ENCODE results near the gene DLL4.

DLL4 gene

GRCh38 chr15:40932649-40933516 is 3.7 kb downstream of the DLL4 start:
- H3K56ac ChIP-seq (ENCODE audit: low read length): no peak overlapping the region
- H3K18ac ChIP-seq (ENCODE audit: low read length): no peak overlapping the region
- H3K79me2 ChIP-seq (ENCODE audit: control insufficient read depth, insufficient read depth, low read length): no peaks in the 10 kb centered on the region
- no peak overlapping the region for H3K4me2 ChIP-seq (ENCODE audit: low read length)
- H3K36me3 ChIP-seq (ENCODE audit: control insufficient read depth, insufficient read depth, low read length): no peaks in the 10 kb centered on the region
- no peak overlapping the region for H2BK5ac ChIP-seq (ENCODE audit: low read length)
- H3K4ac ChIP-seq (ENCODE audit: low read depth, low read length): no peak overlapping the region
- no peak overlapping the region for H3K23ac ChIP-seq (ENCODE audit: low read length)
- no CpG with 5 or more reads among the region's 11 CpGs for WGBS (ENCODE audit: extremely low coverage, insufficient coverage, low lambda C conversion rate)
- no peak overlapping the region for H3K27ac ChIP-seq (ENCODE audit: low read depth, low read length)
- H3K4me3 ChIP-seq (ENCODE audit: low read length): no peak overlapping the region
- no peaks in the 10 kb centered on the region for H3K79me1 ChIP-seq (ENCODE audit: low read length)
- H2BK15ac ChIP-seq (replicated peaks; ENCODE audit: low read depth): no peak overlapping the region
- H2BK120ac ChIP-seq (ENCODE audit: low read depth, low read length): no peak overlapping the region
- H3K4me1 ChIP-seq (ENCODE audit: control insufficient read depth, low read depth, low read length): peaks cover 2% of the 10 kb centered on the region
- no peak for DNase-seq
- H3K27me3 ChIP-seq (ENCODE audit: insufficient read depth, low read length, poor library complexity): peaks cover 26% of the 10 kb centered on the region
- H4K8ac ChIP-seq (ENCODE audit: low read depth, low read length): no peak overlapping the region
- H4K5ac ChIP-seq (ENCODE audit: low read length): no peak overlapping the region
- H2AK5ac ChIP-seq (ENCODE audit: low read length): no peak overlapping the region
- no peak overlapping the region for H3K9ac ChIP-seq (ENCODE audit: low read length)

- no peak overlapping the region for H4K5ac ChIP-seq (ENCODE audit: low read length)
- no peak overlapping the region for H3K27ac ChIP-seq (ENCODE audit: low read depth, low read length)
- no peak overlapping the region for H3K4me2 ChIP-seq (ENCODE audit: low read length)
- 100% methylated on average over 1 of the region's 3 CpGs for WGBS (ENCODE audit: extremely low coverage, insufficient coverage, low lambda C conversion rate)
- H3K23ac ChIP-seq (ENCODE audit: low read length): no peak overlapping the region
- no peak for DNase-seq
- H3K36me3 ChIP-seq (ENCODE audit: control insufficient read depth, insufficient read depth, low read length): no peaks in the 10 kb centered on the region
- no peak overlapping the region for H2BK15ac ChIP-seq (replicated peaks; ENCODE audit: low read depth)
- peaks cover 22% of the 10 kb centered on the region for H3K27me3 ChIP-seq (ENCODE audit: insufficient read depth, low read length, poor library complexity)
- H3K4me3 ChIP-seq (ENCODE audit: low read length): no peak overlapping the region
- no peak overlapping the region for H2BK5ac ChIP-seq (ENCODE audit: low read length)
- no peaks in the 10 kb centered on the region for H3K79me2 ChIP-seq (ENCODE audit: control insufficient read depth, insufficient read depth, low read length)
- no peak overlapping the region for H2AK5ac ChIP-seq (ENCODE audit: low read length)
- H3K4ac ChIP-seq (ENCODE audit: low read depth, low read length): no peak overlapping the region
- no peak overlapping the region for H2BK120ac ChIP-seq (ENCODE audit: low read depth, low read length)
- H4K8ac ChIP-seq (ENCODE audit: low read depth, low read length): no peak overlapping the region
- H3K79me1 ChIP-seq (ENCODE audit: low read length): no peaks in the 10 kb centered on the region
- H3K9ac ChIP-seq (ENCODE audit: low read length): no peak overlapping the region
- H3K4me1 ChIP-seq (ENCODE audit: control insufficient read depth, low read depth, low read length): peaks cover 2% of the 10 kb centered on the region
- H3K18ac ChIP-seq (ENCODE audit: low read length): no peak overlapping the region
- H3K56ac ChIP-seq (ENCODE audit: low read length): no peak overlapping the region
These were observed 4.4 kb downstream of the DLL4 start for GRCh38 chr15:40933517-40933902.

- H3K27me3 ChIP-seq (ENCODE audit: insufficient read depth, low read length, poor library complexity): peaks cover 17% of the 10 kb centered on the region
These were observed 5.3 kb downstream of the DLL4 start for GRCh38 chr15:40934457-40934856.

GRCh38 chr15:40936234-40936708 is 7.1 kb downstream of the DLL4 start:
- H3K27me3 ChIP-seq (ENCODE audit: insufficient read depth, low read length, poor library complexity): peaks cover 2% of the 10 kb centered on the region
- no peaks in the 10 kb centered on the region for H3K79me2 ChIP-seq (ENCODE audit: control insufficient read depth, insufficient read depth, low read length)
- no peaks in the 10 kb centered on the region for H3K4me1 ChIP-seq (ENCODE audit: control insufficient read depth, low read depth, low read length)
- H3K56ac ChIP-seq (ENCODE audit: low read length): no peak overlapping the region
- no peak overlapping the region for H3K27ac ChIP-seq (ENCODE audit: low read depth, low read length)
- no peak overlapping the region for H2AK5ac ChIP-seq (ENCODE audit: low read length)
- H2BK120ac ChIP-seq (ENCODE audit: low read depth, low read length): no peak overlapping the region
- no CpG with 5 or more reads among the region's 31 CpGs for WGBS (ENCODE audit: extremely low coverage, insufficient coverage, low lambda C conversion rate)
- H3K4me3 ChIP-seq (ENCODE audit: low read length): no peak overlapping the region
- no peak overlapping the region for H2BK5ac ChIP-seq (ENCODE audit: low read length)
- no peaks in the 10 kb centered on the region for H3K79me1 ChIP-seq (ENCODE audit: low read length)
- H3K23ac ChIP-seq (ENCODE audit: low read length): peak overlapping the region; percentile 94
- H3K9ac ChIP-seq (ENCODE audit: low read length): no peak overlapping the region
- H3K36me3 ChIP-seq (ENCODE audit: control insufficient read depth, insufficient read depth, low read length): no peaks in the 10 kb centered on the region
- no peak overlapping the region for H3K4me2 ChIP-seq (ENCODE audit: low read length)
- no peak for DNase-seq
- no peak overlapping the region for H4K5ac ChIP-seq (ENCODE audit: low read length)
- no peak overlapping the region for H2BK15ac ChIP-seq (replicated peaks; ENCODE audit: low read depth)
- no peak overlapping the region for H3K18ac ChIP-seq (ENCODE audit: low read length)
- H3K4ac ChIP-seq (ENCODE audit: low read depth, low read length): no peak overlapping the region
- no peak overlapping the region for H4K8ac ChIP-seq (ENCODE audit: low read depth, low read length)

More at GRCh38 chr15:40934457-40934856, 5.3 kb downstream of the DLL4 start:
- H3K27ac ChIP-seq (ENCODE audit: low read depth, low read length): no peak overlapping the region
- no peak overlapping the region for H2BK15ac ChIP-seq (replicated peaks; ENCODE audit: low read depth)
- no peak overlapping the region for H3K18ac ChIP-seq (ENCODE audit: low read length)
- no peak overlapping the region for H4K5ac ChIP-seq (ENCODE audit: low read length)
- no peaks in the 10 kb centered on the region for H3K79me1 ChIP-seq (ENCODE audit: low read length)
- WGBS (ENCODE audit: extremely low coverage, insufficient coverage, low lambda C conversion rate): no CpG with 5 or more reads among the region's 6 CpGs
- no peak overlapping the region for H3K23ac ChIP-seq (ENCODE audit: low read length)
- no peak overlapping the region for H4K8ac ChIP-seq (ENCODE audit: low read depth, low read length)
- H3K4me1 ChIP-seq (ENCODE audit: control insufficient read depth, low read depth, low read length): peaks cover 2% of the 10 kb centered on the region
- no peaks in the 10 kb centered on the region for H3K36me3 ChIP-seq (ENCODE audit: control insufficient read depth, insufficient read depth, low read length)
- no peak overlapping the region for H2BK5ac ChIP-seq (ENCODE audit: low read length)
- H3K56ac ChIP-seq (ENCODE audit: low read length): no peak overlapping the region
- H3K79me2 ChIP-seq (ENCODE audit: control insufficient read depth, insufficient read depth, low read length): no peaks in the 10 kb centered on the region
- H3K4me2 ChIP-seq (ENCODE audit: low read length): no peak overlapping the region
- H2AK5ac ChIP-seq (ENCODE audit: low read length): no peak overlapping the region
- H3K4me3 ChIP-seq (ENCODE audit: low read length): no peak overlapping the region
- no peak overlapping the region for H3K9ac ChIP-seq (ENCODE audit: low read length)
- no peak overlapping the region for H2BK120ac ChIP-seq (ENCODE audit: low read depth, low read length)
- H3K4ac ChIP-seq (ENCODE audit: low read depth, low read length): no peak overlapping the region
- DNase-seq: no peak

GRCh38 chr15:40936709-40937666 is 7.8 kb downstream of the DLL4 start:
- H2BK120ac ChIP-seq (ENCODE audit: low read depth, low read length): no peak overlapping the region
- H3K4me1 ChIP-seq (ENCODE audit: control insufficient read depth, low read depth, low read length): no peaks in the 10 kb centered on the region
- DNase-seq: peak; percentile 64
- no peaks in the 10 kb centered on the region for H3K79me1 ChIP-seq (ENCODE audit: low read length)
- H3K23ac ChIP-seq (ENCODE audit: low read length): peak overlapping the region; percentile 94
- no peak overlapping the region for H3K27ac ChIP-seq (ENCODE audit: low read depth, low read length)
- no peaks in the 10 kb centered on the region for H3K79me2 ChIP-seq (ENCODE audit: control insufficient read depth, insufficient read depth, low read length)
- no peak overlapping the region for H4K5ac ChIP-seq (ENCODE audit: low read length)
- no peak overlapping the region for H3K4ac ChIP-seq (ENCODE audit: low read depth, low read length)
- no peak overlapping the region for H2BK5ac ChIP-seq (ENCODE audit: low read length)
- H3K27me3 ChIP-seq (ENCODE audit: insufficient read depth, low read length, poor library complexity): no peaks in the 10 kb centered on the region
- H3K36me3 ChIP-seq (ENCODE audit: control insufficient read depth, insufficient read depth, low read length): no peaks in the 10 kb centered on the region
- H2BK15ac ChIP-seq (replicated peaks; ENCODE audit: low read depth): no peak overlapping the region
- no peak overlapping the region for H3K9ac ChIP-seq (ENCODE audit: low read length)
- WGBS (ENCODE audit: extremely low coverage, insufficient coverage, low lambda C conversion rate): no CpG with 5 or more reads among the region's 15 CpGs
- no peak overlapping the region for H3K4me3 ChIP-seq (ENCODE audit: low read length)
- H3K56ac ChIP-seq (ENCODE audit: low read length): no peak overlapping the region
- no peak overlapping the region for H3K4me2 ChIP-seq (ENCODE audit: low read length)
- no peak overlapping the region for H3K18ac ChIP-seq (ENCODE audit: low read length)
- H2AK5ac ChIP-seq (ENCODE audit: low read length): no peak overlapping the region
- no peak overlapping the region for H4K8ac ChIP-seq (ENCODE audit: low read depth, low read length)

Measured in mesendoderm (in vitro differentiated cells).